ES-I3 (cell line): ENCODE measurements around the gene CAV2.

Experiments
- H3K36me3 ChIP-seq: 2 replicates; pipeline ENCODE4 v1.6.1; 2013; ENCODE audit warnings: mild to moderate bottlenecking, low read length, control low read depth, moderate library complexity; ENCODE audit not compliant: insufficient read depth
- H3K4me1 ChIP-seq: 2 replicates; pipeline ENCODE4 v1.6.1; 2013; ENCODE audit warnings: mild to moderate bottlenecking, control low read depth, low read length; ENCODE audit not compliant: insufficient read depth
- H3K9ac ChIP-seq: 2 replicates; pipeline ENCODE4 v1.6.1; 2013; ENCODE audit warnings: low read depth, mild to moderate bottlenecking, low read length, moderate library complexity
- H3K9me3 ChIP-seq: 2 replicates; pipeline ENCODE4 v1.6.1; 2013; ENCODE audit warnings: mild to moderate bottlenecking, low read length, moderate library complexity; ENCODE audit not compliant: control insufficient read depth, insufficient read depth

The CAV2 gene

GRCh38 chr7:116524609-116525297, 25.2 kb downstream of the CAV2 start, which contains the start of gene CAV1:
TSS of gene CAV1 (plus strand) at chr7:116525036. CDS start at chr7:116525063, 27 bp downstream.
- Histone ChIP-seq H3K36me3 (no peaks in the 10 kb centered on the region), H3K9me3 (no peaks in the 10 kb centered on the region), H3K4me1 (peaks cover 42% of the 10 kb centered on the region), H3K9ac (peak within 1 kb of the TSS; percentile 84)

DNA sequence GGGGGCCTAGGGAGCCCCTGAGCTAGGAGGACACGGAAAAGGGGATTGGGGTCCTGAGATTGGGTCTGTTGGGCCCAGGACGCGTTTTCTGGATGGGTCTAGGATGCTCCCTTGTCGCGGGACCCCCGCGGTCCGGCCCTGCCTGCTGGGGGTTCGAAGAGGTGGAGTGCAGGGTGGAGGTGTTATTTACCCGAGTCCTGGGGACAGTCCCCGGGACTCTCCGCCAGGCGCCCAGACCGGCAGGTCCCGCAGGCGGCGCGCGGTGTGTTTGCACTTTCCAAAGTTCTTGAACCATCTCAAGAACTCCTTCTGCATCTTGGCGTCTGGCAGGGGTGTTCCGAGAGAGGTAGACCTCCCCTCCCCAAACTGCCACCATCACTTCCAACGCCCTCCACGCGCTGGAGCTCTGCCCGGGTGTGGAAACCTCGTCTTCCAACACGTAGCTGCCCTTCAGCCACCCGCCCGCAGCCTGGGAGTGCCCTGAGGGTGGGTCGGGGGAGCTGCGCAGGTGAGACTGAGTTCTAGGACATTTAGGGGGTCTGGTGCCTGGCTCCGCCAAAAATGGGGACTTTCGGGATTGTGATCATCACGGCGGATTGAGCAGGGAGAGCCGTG, 25.9 kb downstream of the CAV2 start:
- Histone ChIP-seq H3K4me1 (peaks cover 42% of the 10 kb centered on the region), H3K9me3 (no peaks in the 10 kb centered on the region), H3K9ac (peak overlapping the region; percentile 84), H3K36me3 (no peaks in the 10 kb centered on the region)

DNA sequence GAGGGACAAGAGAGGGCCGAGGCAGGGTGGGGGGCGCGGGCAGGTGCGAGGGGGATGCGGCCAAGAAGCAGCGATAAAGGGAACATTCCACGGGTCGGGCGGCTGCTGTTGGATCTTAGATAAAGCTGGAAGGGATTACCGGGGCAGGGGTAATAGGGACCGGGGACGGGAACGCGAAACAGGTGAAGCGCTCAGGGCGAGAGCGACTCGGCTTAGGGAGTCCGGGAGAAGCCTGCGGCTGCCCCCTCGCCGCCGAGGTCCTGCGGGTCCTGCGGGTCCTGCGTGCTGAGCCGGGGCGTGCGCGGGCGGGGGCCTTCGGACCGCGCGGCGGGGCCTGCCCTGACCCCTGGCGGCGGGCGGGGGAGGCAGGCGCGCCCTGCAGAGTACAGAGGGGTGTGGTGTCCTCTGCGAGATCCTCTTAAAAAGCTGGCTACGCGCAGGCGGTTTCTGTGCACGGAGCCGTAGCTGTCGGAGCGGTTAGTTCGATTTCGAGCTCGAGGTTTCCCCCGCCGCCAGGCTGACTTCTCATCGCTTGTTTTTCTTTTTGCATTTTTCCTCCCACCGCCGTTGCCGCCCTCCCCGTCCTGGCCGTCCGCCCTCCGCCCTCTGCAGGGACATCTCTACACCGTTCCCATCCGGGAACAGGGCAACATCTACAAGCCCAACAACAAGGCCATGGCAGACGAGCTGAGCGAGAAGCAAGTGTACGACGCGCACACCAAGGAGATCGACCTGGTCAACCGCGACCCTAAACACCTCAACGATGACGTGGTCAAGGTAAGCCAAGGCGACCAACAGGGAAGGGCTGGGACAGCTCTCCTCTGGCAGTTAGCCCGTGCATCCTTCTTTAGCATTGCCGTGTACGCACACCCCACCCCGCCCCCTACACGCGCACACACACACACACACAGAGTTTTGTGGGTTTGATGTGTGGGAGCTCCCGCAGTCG, 26.6 kb downstream of the CAV2 start:
- Histone ChIP-seq H3K9me3 (no peaks in the 10 kb centered on the region), H3K4me1 (peaks cover 40% of the 10 kb centered on the region), H3K9ac (peak overlapping the region; percentile 84), H3K36me3 (no peaks in the 10 kb centered on the region)

DNA sequence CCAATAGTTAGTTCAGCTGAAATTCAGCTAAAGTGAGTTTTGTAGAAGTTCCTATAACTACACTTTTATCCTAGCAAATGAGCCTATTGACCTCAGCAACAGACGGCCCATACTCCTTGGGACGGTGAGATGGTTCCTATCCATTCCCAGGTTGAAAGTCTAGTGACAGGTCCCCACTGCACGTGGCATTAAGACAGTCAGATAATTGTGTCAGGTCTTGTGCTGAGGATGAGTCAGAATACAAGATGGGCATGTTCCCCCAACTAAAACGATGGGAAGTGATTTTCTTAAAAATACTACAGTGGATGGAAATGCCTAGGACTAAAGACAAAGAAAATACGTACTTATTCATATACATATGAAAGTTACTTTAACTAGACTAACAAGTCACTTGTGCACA, 27.4 kb downstream of the CAV2 start:
- H3K36me3 ChIP-seq = no peaks in the 10 kb centered on the region
- peak overlapping the region; percentile 84 for H3K9ac ChIP-seq
- peaks cover 33% of the 10 kb centered on the region for H3K4me1 ChIP-seq
- H3K9me3 ChIP-seq = no peaks in the 10 kb centered on the region

DNA sequence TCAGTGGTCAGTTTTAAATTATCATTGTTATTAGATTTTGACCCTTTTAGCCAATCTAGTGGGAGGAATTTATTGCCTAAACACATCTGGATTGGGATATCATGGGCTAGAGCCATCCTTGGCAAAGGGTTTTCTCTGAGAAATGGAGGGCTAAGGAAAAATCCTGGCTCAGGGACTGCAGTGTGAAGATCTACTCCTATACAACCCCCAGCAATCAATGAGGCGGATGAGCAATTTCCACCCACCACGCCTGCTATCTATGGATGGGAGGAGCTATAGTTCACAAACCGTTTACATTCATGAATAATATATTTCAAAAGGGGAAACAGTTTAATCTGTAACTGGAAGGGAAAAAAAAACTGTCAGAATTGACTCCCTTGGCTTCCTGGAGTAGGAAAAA, 28.0 kb downstream of the CAV2 start:
- H3K9ac ChIP-seq = peak overlapping the region; percentile 84
- H3K9me3 ChIP-seq = no peaks in the 10 kb centered on the region
- H3K4me1 ChIP-seq = peaks cover 28% of the 10 kb centered on the region
- H3K36me3 ChIP-seq = no peaks in the 10 kb centered on the region

DNA sequence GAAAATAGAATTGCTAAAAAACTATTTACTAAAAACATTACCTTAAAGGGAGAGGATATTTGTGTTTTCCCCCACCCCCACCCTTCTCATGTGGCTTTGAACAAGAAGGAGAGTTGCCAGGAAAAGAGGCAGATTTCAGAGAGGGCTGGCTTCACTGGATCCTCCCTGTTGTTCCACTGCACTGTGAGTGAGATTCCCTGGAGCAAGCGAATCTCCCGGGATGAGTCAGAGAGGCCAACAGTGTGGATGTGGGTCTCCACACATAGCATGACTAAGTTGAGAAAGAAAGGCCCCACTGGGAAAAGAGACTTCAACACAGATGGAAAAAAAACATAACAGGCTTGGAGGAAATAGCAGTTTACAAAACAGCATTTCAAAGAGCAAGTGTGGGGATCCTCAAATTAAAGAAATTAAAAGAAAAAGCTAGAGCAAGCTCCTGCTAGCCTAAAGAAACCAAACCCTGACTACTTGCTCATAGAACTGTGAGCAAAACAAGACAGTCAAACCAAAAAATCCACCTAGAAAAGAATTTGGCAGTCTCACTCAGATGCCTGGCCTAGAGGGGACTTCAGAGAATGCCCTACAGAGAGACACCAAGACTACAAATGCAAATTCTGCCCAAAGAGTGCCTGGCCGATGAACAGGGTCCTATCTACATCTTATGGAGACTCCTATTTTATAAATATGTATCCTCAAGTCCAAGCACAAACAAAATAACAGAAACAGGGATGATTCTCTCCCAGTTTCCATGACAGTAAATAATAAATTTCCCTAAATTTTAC, 28.7 kb downstream of the CAV2 start:
- H3K9ac ChIP-seq = peak overlapping the region; percentile 84; the same call in 1 of the 2 replicates
- no peaks in the 10 kb centered on the region for H3K36me3 ChIP-seq
- H3K9me3 ChIP-seq = no peaks in the 10 kb centered on the region
- H3K4me1 ChIP-seq = peaks cover 26% of the 10 kb centered on the region

DNA sequence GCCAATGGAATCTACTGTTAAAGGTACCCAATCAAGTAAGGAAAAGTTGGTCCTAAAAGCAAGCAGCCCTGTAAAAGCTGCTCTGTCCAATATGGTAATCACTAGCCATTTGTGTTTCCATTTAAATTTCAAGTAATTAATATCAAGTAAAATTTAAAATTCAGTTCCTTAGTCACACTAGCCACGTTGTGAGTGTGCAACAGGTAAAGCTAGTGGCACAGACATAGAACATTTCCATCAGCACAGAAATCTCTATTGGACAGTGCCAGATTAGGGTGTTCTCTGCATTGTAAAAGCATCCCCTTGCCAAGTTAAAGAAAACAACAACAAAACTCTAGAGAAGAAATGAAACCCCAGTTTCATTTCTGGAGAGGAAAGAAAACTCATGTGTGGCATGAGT, 29.7 kb downstream of the CAV2 start:
- H3K4me1 ChIP-seq = peaks cover 18% of the 10 kb centered on the region
- H3K9ac ChIP-seq = no peak overlapping the region
- no peaks in the 10 kb centered on the region for H3K36me3 ChIP-seq
- H3K9me3 ChIP-seq = no peaks in the 10 kb centered on the region

GRCh38 chr7:116530107-116530820, 30.7 kb downstream of the CAV2 start:
- Histone ChIP-seq H3K4me1 (peaks cover 18% of the 10 kb centered on the region), H3K9me3 (no peaks in the 10 kb centered on the region), H3K9ac (no peak overlapping the region), H3K36me3 (peaks cover 3% of the 10 kb centered on the region; the same call in 1 of the 2 replicates)

DNA sequence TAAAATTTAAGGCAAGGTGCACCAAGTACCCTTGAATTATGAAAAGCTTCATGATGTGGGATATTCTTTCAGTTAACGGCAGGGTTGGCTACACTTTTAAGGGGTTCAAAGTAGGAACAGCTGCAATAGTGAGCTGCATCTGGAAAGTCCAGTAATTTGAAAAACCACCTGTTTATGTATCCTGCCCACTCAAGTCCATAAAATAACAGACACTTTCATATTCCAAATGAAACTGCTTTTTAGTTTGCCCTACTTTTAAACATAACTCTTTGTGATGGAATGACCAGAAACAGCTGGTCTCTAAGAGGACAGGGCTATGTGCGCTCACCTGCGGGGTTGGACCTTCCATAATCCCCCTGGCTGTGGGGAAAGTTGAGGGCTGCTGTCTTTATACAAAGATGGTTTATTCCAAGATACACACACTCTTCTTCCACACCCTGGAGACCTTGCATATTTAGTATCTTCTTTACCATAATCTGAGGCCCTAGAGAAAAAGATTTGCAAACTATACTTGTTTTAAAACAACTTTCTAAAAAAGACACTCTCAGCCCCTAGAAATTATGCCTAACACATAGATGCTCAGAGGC, 32.7 kb downstream of the CAV2 start:
- peaks cover 3% of the 10 kb centered on the region for H3K36me3 ChIP-seq
- no peaks in the 10 kb centered on the region for H3K9me3 ChIP-seq
- H3K9ac ChIP-seq = no peak overlapping the region
- H3K4me1 ChIP-seq = peaks cover 17% of the 10 kb centered on the region

GRCh38 chr7:116534790-116535189, 35.3 kb downstream of the CAV2 start:
- no peaks in the 10 kb centered on the region for H3K9me3 ChIP-seq
- 0 out of 2 replicates have a peak, but pooled peaks cover 3% of the 10 kb centered on the region for H3K4me1 ChIP-seq
- no peak overlapping the region for H3K9ac ChIP-seq
- peaks cover 11% of the 10 kb centered on the region for H3K36me3 ChIP-seq

DNA sequence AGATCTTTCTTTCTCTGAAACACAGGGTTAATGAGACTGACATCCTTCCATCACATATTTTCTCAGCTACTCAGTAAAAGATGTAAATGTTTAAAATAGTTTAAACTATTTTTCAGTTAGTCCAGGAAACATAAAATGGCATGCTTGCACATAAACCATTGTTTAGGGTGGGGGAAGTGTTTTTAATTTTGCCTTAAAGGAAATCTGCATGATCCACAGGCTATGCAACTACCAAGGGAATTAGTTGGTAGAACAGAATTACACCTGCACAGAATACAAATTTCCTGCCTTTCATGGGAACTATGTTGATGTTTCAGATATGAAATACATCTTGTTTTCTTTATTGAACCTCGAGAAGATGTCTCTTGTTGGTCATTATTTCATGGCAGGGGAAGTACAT, 35.9 kb downstream of the CAV2 start:
- H3K9ac ChIP-seq = no peak overlapping the region
- H3K4me1 ChIP-seq = 0 out of 2 replicates have a peak, but pooled peaks cover 3% of the 10 kb centered on the region
- peaks cover 11% of the 10 kb centered on the region for H3K36me3 ChIP-seq
- no peaks in the 10 kb centered on the region for H3K9me3 ChIP-seq

DNA sequence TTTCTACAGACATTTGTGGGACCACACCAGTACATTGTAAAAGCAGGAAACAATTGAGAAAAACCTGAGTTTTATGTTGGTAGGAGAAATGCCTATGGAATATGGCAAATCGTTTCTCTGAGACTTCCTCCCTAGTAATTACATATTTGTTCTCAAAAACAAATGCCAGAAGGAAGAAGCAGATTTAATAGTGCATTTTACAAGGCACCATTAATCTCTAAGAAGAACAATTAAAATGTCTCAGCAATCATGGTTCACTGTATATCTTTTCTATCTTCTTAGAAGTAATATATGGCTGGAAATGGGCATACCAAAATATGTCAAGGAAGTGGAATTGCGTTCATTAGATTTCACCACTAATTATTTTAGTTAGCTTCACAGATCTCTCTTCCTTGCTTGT, 38.6 kb downstream of the CAV2 start:
- Histone ChIP-seq H3K9me3 (no peaks in the 10 kb centered on the region), H3K4me1 (peaks cover 18% of the 10 kb centered on the region), H3K9ac (no peak overlapping the region), H3K36me3 (peaks cover 13% of the 10 kb centered on the region)

- peaks cover 18% of the 10 kb centered on the region for H3K36me3 ChIP-seq
- no peaks in the 10 kb centered on the region for H3K9me3 ChIP-seq
- H3K9ac ChIP-seq = no peak overlapping the region
- H3K4me1 ChIP-seq = peaks cover 23% of the 10 kb centered on the region
These were observed 40.3 kb downstream of the CAV2 start for GRCh38 chr7:116539879-116540278.
